ENCODE results near the gene DOCK4. TPM values are rescaled to one million over a fixed set of nuclear protein-coding genes. Genes with fewer than 3 reads are reported as not detected.
A peak's percentile ranks its signal among the peaks of the same experiment; 100 is the strongest.

The DOCK4 gene
- total and polyA plus RNA-seq, 2 donors from 2014 or later, result 3.2 to 38.9 TPM

GRCh38 chr7:112067632-112068540, 138.3 kb downstream of the DOCK4 start:
- Histone ChIP-seq H3K9ac (ENCODE audit: low read length in 3 of 3) (no peak overlapping the region), H3K27me3 (ENCODE audit: control insufficient read depth, insufficient read depth, low read length) (no peaks in the 10 kb centered on the region), H3K4me3 (ENCODE audit: low read length in 3 of 3) (peak overlapping the region in 1 of 3 donors; percentile 14), H3K9me3 (ENCODE audit: control insufficient read depth in 2 of 3, insufficient read depth in 1 of 3, low read length in 3 of 3) (no peaks in the 10 kb centered on the region), H3K36me3 (ENCODE audit: control insufficient read depth in 2 of 3, insufficient read depth in 3 of 3, low read length in 3 of 3) (no peaks in the 10 kb centered on the region), H3K4me1 (ENCODE audit: control insufficient read depth in 2 of 3, insufficient read depth in 2 of 3, low read depth in 1 of 3, low read length in 3 of 3) (peaks cover 4 to 7% (median 4%) of the 10 kb centered on the region in 3 donors), H3K27ac (ENCODE audit: low read depth in 2 of 2, low read length in 2 of 2) (peak overlapping the region in 1 of 2 donors; percentile 1)
- no peak for TF ChIP-seq CTCF (IDR thresholded peaks at IDR 0.05; ENCODE audit: borderline replicate concordance, extremely low read depth, insufficient read depth)
- intact Hi-C loops (cut with DNase I), result no loop called here
- DNase-seq (no peak), FAIRE-seq (no peak)

- no peak for TF ChIP-seq CTCF (IDR thresholded peaks at IDR 0.05; ENCODE audit: borderline replicate concordance, extremely low read depth, insufficient read depth)
- Histone ChIP-seq H3K4me1 (ENCODE audit: control insufficient read depth in 2 of 3, insufficient read depth in 2 of 3, low read depth in 1 of 3, low read length in 3 of 3) (peaks cover 2 to 7% (median 4%) of the 10 kb centered on the region in 3 donors), H3K9me3 (ENCODE audit: control insufficient read depth in 2 of 3, insufficient read depth in 1 of 3, low read length in 3 of 3) (no peaks in the 10 kb centered on the region), H3K4me3 (ENCODE audit: low read length in 3 of 3) (peak overlapping the region in 1 of 3 donors; percentile 14), H3K36me3 (ENCODE audit: control insufficient read depth in 2 of 3, insufficient read depth in 3 of 3, low read length in 3 of 3) (no peaks in the 10 kb centered on the region), H3K27ac (ENCODE audit: low read depth in 2 of 2, low read length in 2 of 2) (peak overlapping the region in 1 of 2 donors; percentile 1), H3K27me3 (ENCODE audit: control insufficient read depth, insufficient read depth, low read length) (no peaks in the 10 kb centered on the region), H3K9ac (ENCODE audit: low read length in 3 of 3) (no peak overlapping the region)
- FAIRE-seq (no peak), DNase-seq (peak in 3 of 5 donors; percentile 40 to 66 (median 65))
- intact Hi-C loops (cut with DNase I), result no loop called here
Measured at GRCh38 chr7:112067200-112067599, 139.0 kb downstream of the DOCK4 start.

- no peaks in the 10 kb centered on the region for H3K27me3 ChIP-seq (ENCODE audit: control insufficient read depth, insufficient read depth, low read length)
- H3K36me3 ChIP-seq (ENCODE audit: control insufficient read depth in 2 of 3, insufficient read depth in 3 of 3, low read length in 3 of 3), result no peaks in the 10 kb centered on the region
- no peaks in the 10 kb centered on the region for H3K9me3 ChIP-seq (ENCODE audit: control insufficient read depth in 2 of 3, insufficient read depth in 1 of 3, low read length in 3 of 3)
- TF ChIP-seq CTCF (IDR thresholded peaks at IDR 0.05; ENCODE audit: borderline replicate concordance, extremely low read depth, insufficient read depth), result no peak
- H3K27ac ChIP-seq (ENCODE audit: low read depth in 2 of 2, low read length in 2 of 2), result no peak overlapping the region
- DNase-seq (no peak), FAIRE-seq (no peak)
- intact Hi-C loops (cut with DNase I), result no loop called here
- no peak overlapping the region for H3K9ac ChIP-seq (ENCODE audit: low read length in 3 of 3)
- no peak overlapping the region for H3K4me3 ChIP-seq (ENCODE audit: low read length in 3 of 3)
- peaks cover 2 to 7% (median 4%) of the 10 kb centered on the region in 3 donors for H3K4me1 ChIP-seq (ENCODE audit: control insufficient read depth in 2 of 3, insufficient read depth in 2 of 3, low read depth in 1 of 3, low read length in 3 of 3)
Measured at GRCh38 chr7:112065758-112066157, 140.4 kb downstream of the DOCK4 start.

Measured in kidney (tissue), 14 donors.